ENCODE results near the gene CEP126. TPM values are rescaled to one million over a fixed set of nuclear protein-coding genes. Genes with fewer than 3 reads are reported as not detected.

The CEP126 gene
- total and polyA plus RNA-seq, 2 of the 13 experiments (the other 11 are each of a cell fraction or from before 2014, with no cell fraction given), result 1.4 to 1.7 TPM

GRCh38 chr11:101914738-101915426, at the start of gene CEP126 (continued):
- TF ChIP-seq ZBTB34 (CRISPR knock-in tag; IDR thresholded peaks at IDR 0.05) (no peak), CBX2 (IDR thresholded peaks at IDR 0.05; ENCODE audit: low read depth, low read length) (no peak), CBX2 (CRISPR knock-in tag; IDR thresholded peaks at IDR 0.05; ENCODE audit: low read depth) (no peak), TARDBP (CRISPR knock-in tag; IDR thresholded peaks at IDR 0.05) (peak; percentile 82), ZNF761 (CRISPR knock-in tag; conservative IDR thresholded peaks at IDR 0.05) (no peak; the same call in 1 of the 2 replicates), MED13 (CRISPR knock-in tag; IDR thresholded peaks at IDR 0.05) (no peak), PHB2 (IDR thresholded peaks at IDR 0.05; ENCODE audit: partially characterized antibody) (no peak), ZMYM2 (CRISPR knock-in tag; IDR thresholded peaks at IDR 0.05) (peak; percentile 76; the same call in 1 of the 2 replicates), E2F1 (CRISPR knock-in tag; IDR thresholded peaks at IDR 0.05) (no peak), SP1 (IDR thresholded peaks at IDR 0.05) (no peak), SP1 (CRISPR knock-in tag; IDR thresholded peaks at IDR 0.05) (peak; percentile 71), YY1 (IDR thresholded peaks at IDR 0.05; ENCODE audit: insufficient read depth, insufficient replicate concordance, low read depth, low read length) (peak; percentile 96), USF2 (IDR thresholded peaks at IDR 0.05; ENCODE audit: low read depth, low read length) (0 out of 2 replicates have a peak, but pooled peaks have one; percentile 9), USF2 (CRISPR knock-in tag; IDR thresholded peaks at IDR 0.05; ENCODE audit: borderline replicate concordance) (no peak), SP2 (CRISPR knock-in tag; IDR thresholded peaks at IDR 0.05) (peak; percentile 86), ZZZ3 (CRISPR knock-in tag; IDR thresholded peaks at IDR 0.05; ENCODE audit: borderline replicate concordance) (no peak), ZNF576 (CRISPR knock-in tag; IDR thresholded peaks at IDR 0.05) (no peak), IKZF1 (IDR thresholded peaks at IDR 0.05) (no peak), ZNF557 (CRISPR knock-in tag; IDR thresholded peaks at IDR 0.05) (no peak), ZUFSP (CRISPR knock-in tag; IDR thresholded peaks at IDR 0.05; ENCODE audit: borderline replicate concordance) (no peak), ZNF543 (CRISPR knock-in tag; IDR thresholded peaks at IDR 0.05) (no peak), GTF2F1 (IDR thresholded peaks at IDR 0.05; ENCODE audit: low read length) (no peak; the same call in 1 of the 2 replicates)

Measured in HepG2 (cell line).